Astrocyte of the cerebellum (primary cell): ENCODE results near the gene UXS1.

Experiments used
- DNase-seq: peaks from one replicate; pipeline ENCODE4 v3.0.0-alpha.2; 2011; ENCODE audit warnings: low read depth
- H3K4me3 ChIP-seq: 2 replicates; pipeline ENCODE4 v1.5.1; 2011; ENCODE audit warnings: mild to moderate bottlenecking, low read depth, low read length, moderate library complexity
- CTCF ChIP-seq: IDR thresholded peaks from 2 replicates; pipeline ENCODE4 v1.5.1; 2012; ENCODE audit warnings: low read length, low read depth, moderate library complexity, mild to moderate bottlenecking; ENCODE audit errors: missing control alignments
- in situ Hi-C: cut with HindIII; loops from 2 replicates; pipeline ENCODE4 v1.10.0; 2017; ENCODE audit warnings: low sequenced_read_pairs

Gene UXS1

GRCh38 chr2:106127282-106127771 lies 66.8 kb downstream of the UXS1 start:
- DNase-seq = no peak
- in situ Hi-C loops = no loop called here
- H3K4me3 ChIP-seq = no peak overlapping the region

GRCh38 chr2:106126705-106127281 lies 67.3 kb downstream of the UXS1 start:
- no peak overlapping the region for H3K4me3 ChIP-seq
- in situ Hi-C loops = no loop called here
- TF ChIP-seq CTCF = no peak
- DNase-seq = no peak

More at GRCh38 chr2:106127282-106127771, 66.8 kb downstream of the UXS1 start:
- no peak for TF ChIP-seq CTCF

- DNase-seq = no peak
- H3K4me3 ChIP-seq = no peak overlapping the region
- in situ Hi-C loops = no loop called here
- TF ChIP-seq CTCF = no peak
These were observed 67.8 kb downstream of the UXS1 start for GRCh38 chr2:106126295-106126694.

GRCh38 chr2:106124905-106125549 lies 69.1 kb downstream of the UXS1 start:
- no peak for DNase-seq
- no peak for TF ChIP-seq CTCF

GRCh38 chr2:106124106-106124756 lies 69.9 kb downstream of the UXS1 start:
- TF ChIP-seq CTCF = no peak
- H3K4me3 ChIP-seq = no peak overlapping the region
- in situ Hi-C loops = no loop called here
- DNase-seq = no peak

More at GRCh38 chr2:106124905-106125549, 69.1 kb downstream of the UXS1 start:
- in situ Hi-C loops = no loop called here
- no peak overlapping the region for H3K4me3 ChIP-seq

GRCh38 chr2:106122157-106122556 lies 71.9 kb downstream of the UXS1 start:
- in situ Hi-C loops = no loop called here
- TF ChIP-seq CTCF = no peak
- DNase-seq = no peak
- no peak overlapping the region for H3K4me3 ChIP-seq
